IMR-90 (cell line): ENCODE measurements around the gene DPH7. TPM values are rescaled to one million over a fixed set of nuclear protein-coding genes. Genes with fewer than 3 reads are reported as not detected.
"Not testable (repeated sequence)": the region's sequence is repeated elsewhere in the genome, so short reads cannot be mapped to it uniquely, and the experiment has no call there.

Experiments
- ATAC-seq: fragments of 200-7000 bp; cut with Tn5 transposase; 2 replicates; pipeline ENCODE4 v1.9.1; 2020; ENCODE audit warnings: low read depth, mild to moderate bottlenecking, moderate library complexity
- BruUV-seq: library from RNA; stranded (reverse); fragments of 400-500 nt; replicated peaks from 2 replicates; lab custom pipeline; 2021; lab: Mats Ljungman, UMichigan
- CTCF ChIA-PET: fragments of 300-600 bp; formaldehyde crosslinking; extraction: SDS; loops from one replicate; lab custom pipeline; 2021; ENCODE audit warnings: antibody characterized with exemption; lab: Yijun Ruan, JAX
- POLR2A ChIA-PET: fragments of 300-600 bp; sonication (Branson Sonifier 250); formaldehyde crosslinking; loops from one replicate; lab custom pipeline; 2022; ENCODE audit warnings: antibody characterized with exemption; ENCODE audit not compliant: unreplicated experiment; lab: Charles Lee
- DNase-seq: peaks from one replicate; pipeline ENCODE4 v3.0.0; 2013
- H2AFZ ChIP-seq: replicated peaks from 2 replicates; pipeline ENCODE3; 2013; ENCODE audit warnings: low read length, mild to moderate bottlenecking; ENCODE audit not compliant: poor library complexity
- H2AK5ac ChIP-seq: 2 replicates; pipeline ENCODE4 v1.6.1; 2013; ENCODE audit warnings: low read depth, low read length, inconsistent platforms
- H2AK9ac ChIP-seq: replicated peaks from 2 replicates; pipeline ENCODE3; 2013; ENCODE audit warnings: mild to moderate bottlenecking, low read depth, low read length, moderate library complexity; ENCODE audit not compliant: poor library complexity
- H2BK120ac ChIP-seq: 2 replicates; pipeline ENCODE4 v1.6.1; 2013; ENCODE audit warnings: low read depth, low read length, inconsistent platforms
- H2BK15ac ChIP-seq: 3 replicates; pipeline ENCODE4 v1.6.1; 2013; ENCODE audit warnings: low read depth, low read length, inconsistent platforms
- H2BK20ac ChIP-seq: 2 replicates; pipeline ENCODE4 v1.6.1; 2013; ENCODE audit warnings: low read depth, mild to moderate bottlenecking, inconsistent platforms, low read length, moderate library complexity
- H2BK5ac ChIP-seq: 2 replicates; pipeline ENCODE4 v1.6.1; 2013; ENCODE audit warnings: mild to moderate bottlenecking, low read depth, low read length, inconsistent platforms; ENCODE audit not compliant: poor library complexity, severe bottlenecking
- H3K14ac ChIP-seq: replicated peaks from 2 replicates; pipeline ENCODE4 v1.6.1; 2013; ENCODE audit warnings: low read depth, low read length, inconsistent platforms
- H3K18ac ChIP-seq: 2 replicates; pipeline ENCODE4 v1.6.1; 2013; ENCODE audit warnings: low read depth, low read length, control low read depth
- H3K23ac ChIP-seq: 2 replicates; pipeline ENCODE4 v1.6.1; 2013; ENCODE audit warnings: low read depth, low read length, inconsistent platforms
- H3K27ac ChIP-seq: 2 replicates; pipeline ENCODE4 v1.5.1; 2013; ENCODE audit warnings: mild to moderate bottlenecking, control low read depth, low read length; ENCODE audit not compliant: insufficient read depth
- H3K27me3 ChIP-seq: 2 replicates; pipeline ENCODE4 v1.6.1; 2013; ENCODE audit warnings: low read length; ENCODE audit not compliant: control insufficient read depth, insufficient read depth
- H3K36me3 ChIP-seq: 2 replicates; pipeline ENCODE4 v1.6.1; 2013; ENCODE audit warnings: low read length, mixed read lengths; ENCODE audit not compliant: control insufficient read depth, insufficient read depth
- H3K4ac ChIP-seq: 2 replicates; pipeline ENCODE4 v1.6.1; 2013; ENCODE audit warnings: low read depth, low read length, inconsistent platforms
- H3K4me1 ChIP-seq: 2 replicates; pipeline ENCODE4 v1.6.1; 2013; ENCODE audit warnings: low read length, mixed read lengths; ENCODE audit not compliant: control insufficient read depth, insufficient read depth
- H3K4me2 ChIP-seq: 2 replicates; pipeline ENCODE4 v1.6.1; 2013; ENCODE audit warnings: low read depth, mild to moderate bottlenecking, control low read depth, low read length, moderate library complexity
- H3K4me3 ChIP-seq: 2 replicates; pipeline ENCODE4 v1.5.1; 2013; ENCODE audit warnings: low read depth, mild to moderate bottlenecking, control low read depth, low read length, moderate library complexity; ENCODE audit not compliant: insufficient read depth
- H3K56ac ChIP-seq: 2 replicates; pipeline ENCODE4 v1.6.1; 2013; ENCODE audit warnings: low read length, inconsistent platforms; ENCODE audit not compliant: insufficient read depth; ENCODE audit errors: extremely low read depth
- H3K79me1 ChIP-seq, 2 experiments: 2 replicates each; pipeline ENCODE4 v1.6.1; 2013; ENCODE audit warnings: low read length in 2 of 2, inconsistent platforms in 1 of 2, low read depth in 1 of 2
- H3K9ac ChIP-seq: 2 replicates; pipeline ENCODE4 v1.6.1; 2013; ENCODE audit warnings: low read depth, low read length, control low read depth
- H3K9me1 ChIP-seq: 2 replicates; pipeline ENCODE4 v1.6.1; 2013; ENCODE audit warnings: low read length, inconsistent platforms; ENCODE audit not compliant: insufficient read depth
- H3K9me3 ChIP-seq: 2 replicates; pipeline ENCODE4 v1.6.1; 2013; ENCODE audit warnings: low read length; ENCODE audit not compliant: control insufficient read depth, insufficient read depth
- H4K20me1 ChIP-seq: 2 replicates; pipeline ENCODE4 v1.6.1; 2013; ENCODE audit warnings: low read length, inconsistent platforms; ENCODE audit not compliant: insufficient read depth
- H4K5ac ChIP-seq: 2 replicates; pipeline ENCODE4 v1.6.1; 2013; ENCODE audit warnings: mild to moderate bottlenecking, low read depth, low read length, control low read depth
- H4K8ac ChIP-seq, 2 experiments: 2 replicates each; pipeline ENCODE4 v1.6.1; 2013; ENCODE audit warnings: low read depth in 2 of 2, low read length in 2 of 2, control low read depth in 1 of 2, inconsistent platforms in 1 of 2
- H4K91ac ChIP-seq: 2 replicates; pipeline ENCODE4 v1.6.1; 2013; ENCODE audit warnings: low read depth, low read length, inconsistent platforms; ENCODE audit not compliant: insufficient read depth
- WGBS, 2 experiments: methylation state at CpG; one replicate each; pipeline versions ENCODE4 v1.1.5 to v1.1.7; 2013; ENCODE audit warnings: missing lambda C conversion rate in 2 of 2; ENCODE audit not compliant: insufficient read length in 1 of 2; ENCODE audit errors: extremely low coverage in 2 of 2; 5-methylcytosine and 5-hydroxymethylcytosine counted together
- dilution Hi-C: fragments of 300-500 bp; cut with HindIII; formaldehyde crosslinking; loops from one replicate; pipeline ENCODE4 v1.14.3; 2018; ENCODE audit warnings: low sequenced_read_pairs; ENCODE audit not compliant: unreplicated experiment
- in situ Hi-C: fragments of 300-500 bp; cut with MboI; formaldehyde crosslinking; loops from 3 replicates; pipeline ENCODE4 v1.14.3; 2019; ENCODE audit warnings: low sequenced_read_pairs, inconsistent platforms, mixed read lengths
- intact Hi-C: fragments of 100-400 bp; cut with micrococcal nuclease; formaldehyde crosslinking; loops from 2 replicates; pipeline ENCODE4 v1.10.0; 2022
- polyA plus RNA-seq, 3 experiments: library from polyadenylated mRNA; depleted of rRNA; stranded (reverse); fragments of >200 nt; gene quantifications; 2 replicates each; pipeline ENCODE4 v1.2.3, GENCODE V29; 2012; ENCODE audit warnings: low replicate concordance in 1 of 3
- total RNA-seq: library from RNA; depleted of rRNA; stranded (reverse); fragments of >200 nt; gene quantifications from 2 replicates; pipeline ENCODE4 v1.2.3, GENCODE V29; 2012

DPH7 gene
- total and polyA plus RNA-seq, 2 of the 4 experiments (the other 2 are of a cell fraction): 12.5 to 33.7 TPM

GRCh38 chr9:137568445-137568844 lies 10.3 kb downstream of the DPH7 start:
- H2BK20ac ChIP-seq, H2AK5ac ChIP-seq, BruUV-seq, H3K23ac ChIP-seq, H2AFZ ChIP-seq, H3K4me3 ChIP-seq, POLR2A ChIA-PET, ATAC-seq, H3K27ac ChIP-seq, H2BK15ac ChIP-seq, DNase-seq, H2BK5ac ChIP-seq, H3K14ac ChIP-seq, H3K4ac ChIP-seq, dilution Hi-C loops, H2BK120ac ChIP-seq, H3K9me1 ChIP-seq, CTCF ChIA-PET, H4K91ac ChIP-seq, in situ Hi-C loops, H3K9me3 ChIP-seq, H2AK9ac ChIP-seq, H3K56ac ChIP-seq, H4K20me1 ChIP-seq, H3K9ac ChIP-seq, H3K18ac ChIP-seq, H3K4me2 ChIP-seq, H3K27me3 ChIP-seq, H4K5ac ChIP-seq, intact Hi-C loops, H3K4me1 ChIP-seq, H4K8ac ChIP-seq: not testable (repeated sequence)
- WGBS, 2 experiments: 90% methylated on average over 2 of the region's 5 CpGs; no CpG with 5 or more reads in 1 of the 2 experiments
- Histone ChIP-seq H3K36me3 (peaks cover 36% of the 10 kb centered on the region), H3K79me1 (peaks cover 26 to 33% of the 10 kb centered on the region in 2 experiments)
